Stimulated activated CD4-positive, alpha-beta T cell treated with anti-CD3 and anti-CD28 coated beads, Interleukin-4, amount 100 ng/mL, for 24 hours (primary cell): Measurements from ENCODE around the gene FZR1.
A peak's percentile ranks its signal among the peaks of the same experiment; 100 is the strongest.
"Not testable (repeated sequence)": the region's sequence is repeated elsewhere in the genome, so short reads cannot be mapped to it uniquely, and the experiment has no call there.

Experiments
- DNase-seq: peaks from one replicate; pipeline ENCODE4 v3.0.0-alpha.2; 2020

The FZR1 gene

GRCh38 chr19:3497757-3498520 lies 8.2 kb upstream of the FZR1 start:
- DNase-seq = no peak

DNA sequence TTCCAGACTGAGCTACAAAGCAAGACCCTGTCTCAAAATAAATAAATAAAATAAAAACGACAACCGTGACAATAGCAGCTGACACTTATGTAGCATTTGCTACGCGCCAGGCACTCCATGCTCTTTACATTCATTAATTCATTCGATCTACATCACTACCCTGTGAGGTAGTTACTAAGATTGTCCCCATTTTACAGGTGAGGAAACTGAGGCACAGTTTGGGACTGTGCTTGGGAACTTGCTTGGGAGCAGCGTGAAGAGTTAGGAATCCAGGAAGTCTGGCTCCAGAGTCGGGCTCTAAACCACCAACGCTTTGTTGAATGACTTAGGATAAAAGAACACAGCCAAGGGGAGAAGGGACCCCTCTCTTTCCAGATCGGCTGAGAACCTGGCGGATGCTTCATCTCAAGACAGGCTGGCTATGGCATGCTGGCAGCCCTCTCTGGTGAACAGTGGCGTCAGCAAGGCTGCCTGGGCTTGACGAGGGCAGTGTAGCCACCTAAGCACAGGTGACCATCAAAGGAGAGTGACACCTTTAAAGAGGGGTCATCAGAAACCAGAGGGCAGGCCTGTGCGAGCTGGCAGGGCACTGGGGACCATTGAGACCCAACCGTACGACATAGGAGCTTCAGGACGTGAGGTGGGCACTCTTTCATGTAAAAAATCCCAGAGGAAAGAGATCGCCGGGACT lies 6.2 kb upstream of the FZR1 start:
- no peak for DNase-seq

- peak; percentile 98 for DNase-seq
Observed at GRCh38 chr19:3500429-3501101, 5.5 kb upstream of the FZR1 start, which contains the start of gene DOHH. DOHH (minus strand) TSS chr19:3500674; CDS start chr19:3496814, 3,860 bp downstream.

- no peak for DNase-seq
Observed at GRCh38 chr19:3501780-3502179, 4.3 kb upstream of the FZR1 start.

- DNase-seq = no peak
Observed at GRCh38 chr19:3503036-3503572, 3.0 kb upstream of the FZR1 start.

DNA sequence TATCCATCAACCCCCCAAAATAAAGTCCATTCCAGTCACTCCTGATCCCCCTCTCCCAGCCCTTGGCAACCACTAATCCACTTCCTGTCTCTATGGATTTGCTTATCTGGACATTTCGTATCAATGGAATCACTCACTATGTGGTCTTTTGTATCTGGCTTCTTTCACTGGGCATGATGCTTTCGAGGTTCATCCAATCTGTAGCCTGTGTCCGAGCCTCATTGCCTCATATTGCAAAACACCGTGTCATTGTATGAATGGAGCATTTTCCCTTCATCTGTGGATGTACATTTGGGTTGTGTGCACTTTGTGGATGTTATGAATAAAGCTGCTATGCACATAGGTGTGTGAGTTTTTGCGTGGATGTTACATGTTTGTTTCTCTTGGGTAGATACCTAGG lies 1.4 kb upstream of the FZR1 start:
- DNase-seq = no peak

DNA sequence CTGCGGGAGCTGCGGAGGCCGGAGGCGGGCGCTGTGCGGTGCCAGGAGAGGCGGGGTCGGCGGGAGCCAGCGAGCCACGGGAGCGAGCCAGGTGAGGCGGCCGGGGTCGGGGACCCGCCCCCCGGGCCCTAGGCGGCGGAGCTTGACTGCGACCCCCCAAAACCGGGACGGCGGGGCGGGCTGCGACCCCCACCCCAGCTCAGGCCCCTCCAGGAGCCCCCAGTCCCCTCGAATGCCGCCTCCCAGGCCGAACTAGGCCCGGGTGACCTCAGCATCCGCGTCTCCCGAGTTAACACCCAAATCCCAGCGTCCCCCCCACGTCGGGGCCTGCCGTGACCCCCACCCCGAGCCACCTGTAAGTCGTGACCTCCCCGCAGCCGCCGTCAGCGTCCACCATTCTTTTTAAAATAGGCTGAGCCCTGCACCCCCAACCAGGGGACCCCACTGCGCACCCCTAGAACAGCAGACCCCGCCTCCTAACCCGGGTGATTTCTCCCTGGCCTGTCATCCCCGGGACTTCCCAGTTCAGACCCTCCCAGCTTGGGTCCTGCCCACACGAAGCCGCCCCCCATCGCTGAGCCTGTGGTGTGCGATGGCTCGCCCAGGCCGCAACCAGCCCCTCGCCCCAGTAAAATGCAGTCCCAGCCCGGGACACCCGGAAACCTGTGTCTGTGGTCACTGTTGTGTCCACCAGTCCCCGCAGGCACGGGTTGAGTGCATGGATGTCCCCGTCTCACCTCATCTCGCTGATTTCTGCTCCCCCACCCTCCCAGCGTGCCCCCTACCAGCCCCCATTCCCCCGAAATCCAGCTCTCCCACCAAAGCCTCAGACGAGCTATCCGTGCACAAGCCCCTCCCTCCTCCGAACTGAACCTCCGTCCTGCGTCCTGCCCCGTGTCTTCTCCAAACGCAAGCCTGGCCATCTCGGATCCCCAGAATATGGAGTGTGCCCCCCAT lies 551 bp downstream of the FZR1 start:
- DNase-seq = peak; percentile 16

GRCh38 chr19:3507371-3508120 lies 1.4 kb downstream of the FZR1 start:
- peak; percentile 41 for DNase-seq

- not testable (repeated sequence) for DNase-seq
Observed at GRCh38 chr19:3508121-3508661, 2.1 kb downstream of the FZR1 start.

GRCh38 chr19:3508771-3509535 lies 2.8 kb downstream of the FZR1 start:
- no peak for DNase-seq

DNA sequence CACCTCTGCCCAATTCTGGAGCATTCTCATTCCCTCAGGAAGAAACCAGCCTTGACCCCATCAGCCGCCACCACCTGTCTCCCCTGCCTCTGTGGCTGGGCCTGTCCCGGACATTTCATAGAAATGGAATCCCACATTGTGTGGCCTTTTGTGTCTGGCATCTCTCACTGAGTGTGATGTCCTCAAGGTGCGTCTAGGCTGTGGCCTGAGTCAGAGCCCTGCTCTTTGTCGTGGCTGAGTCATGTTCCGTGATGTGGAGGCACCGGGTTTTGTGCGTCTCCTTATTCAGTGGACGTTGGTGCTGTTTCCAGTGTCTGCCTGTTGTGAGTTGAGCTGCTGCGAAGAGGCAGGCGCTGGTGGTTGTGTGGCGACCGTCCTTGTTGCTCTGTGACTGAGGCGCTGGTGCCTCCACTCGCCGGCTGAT lies 3.5 kb downstream of the FZR1 start:
- peak; percentile 46 for DNase-seq

DNA sequence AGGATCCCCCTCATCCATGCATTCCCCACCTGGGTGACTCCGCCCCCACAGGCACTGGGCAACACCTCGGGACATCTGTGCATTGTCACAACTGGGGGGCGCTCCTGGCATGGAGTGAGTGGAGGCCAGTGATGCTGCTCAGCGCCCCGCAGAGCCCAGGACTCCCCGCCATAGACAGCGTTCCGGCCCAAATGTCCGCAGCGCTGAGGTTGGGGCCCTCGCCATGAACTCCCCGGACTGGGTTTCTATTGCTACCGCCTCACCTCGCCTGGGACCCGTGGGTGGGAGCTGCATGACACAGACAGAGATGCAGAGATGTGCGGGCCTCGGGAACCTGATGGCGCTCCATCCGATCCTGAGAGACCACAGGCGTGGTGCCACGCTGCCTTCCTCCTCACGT lies 4.6 kb downstream of the FZR1 start:
- DNase-seq = no peak

DNA sequence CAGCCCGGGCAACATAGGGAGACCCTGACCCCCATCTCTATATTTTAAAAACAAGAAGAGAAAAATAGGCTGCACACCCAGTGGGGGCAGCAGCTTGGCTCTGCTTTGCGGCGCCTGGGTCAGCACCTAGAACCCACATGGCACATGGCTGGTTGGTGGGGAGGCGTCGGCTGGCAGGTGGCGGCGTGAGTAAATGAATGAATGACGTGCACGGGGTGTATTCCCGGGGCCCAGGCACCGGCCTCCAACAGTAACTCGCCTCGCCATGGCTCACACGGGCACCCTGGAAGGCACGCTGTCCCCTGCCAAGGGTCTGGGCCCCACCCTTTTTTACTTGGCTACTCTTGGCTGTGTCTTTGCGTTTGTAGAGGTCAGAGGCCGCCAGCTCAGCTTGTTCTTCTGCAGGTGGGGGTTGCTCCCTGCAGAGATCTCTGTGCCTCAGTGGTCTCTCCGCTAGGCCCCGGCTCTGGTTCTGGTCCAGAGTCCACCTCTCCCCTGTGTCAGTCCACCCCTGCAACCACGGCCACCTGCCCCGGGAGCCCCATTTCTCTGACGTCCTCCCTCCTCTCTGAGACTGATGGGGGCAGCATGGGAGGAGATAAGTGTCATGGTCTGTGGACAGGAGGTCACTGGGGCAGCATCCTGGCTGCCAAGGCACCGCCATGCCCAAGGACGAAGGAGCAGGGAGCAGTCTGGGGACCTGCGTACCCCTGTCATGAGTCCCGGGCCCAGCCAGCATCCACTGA lies 5.6 kb downstream of the FZR1 start:
- DNase-seq = no peak

DNA sequence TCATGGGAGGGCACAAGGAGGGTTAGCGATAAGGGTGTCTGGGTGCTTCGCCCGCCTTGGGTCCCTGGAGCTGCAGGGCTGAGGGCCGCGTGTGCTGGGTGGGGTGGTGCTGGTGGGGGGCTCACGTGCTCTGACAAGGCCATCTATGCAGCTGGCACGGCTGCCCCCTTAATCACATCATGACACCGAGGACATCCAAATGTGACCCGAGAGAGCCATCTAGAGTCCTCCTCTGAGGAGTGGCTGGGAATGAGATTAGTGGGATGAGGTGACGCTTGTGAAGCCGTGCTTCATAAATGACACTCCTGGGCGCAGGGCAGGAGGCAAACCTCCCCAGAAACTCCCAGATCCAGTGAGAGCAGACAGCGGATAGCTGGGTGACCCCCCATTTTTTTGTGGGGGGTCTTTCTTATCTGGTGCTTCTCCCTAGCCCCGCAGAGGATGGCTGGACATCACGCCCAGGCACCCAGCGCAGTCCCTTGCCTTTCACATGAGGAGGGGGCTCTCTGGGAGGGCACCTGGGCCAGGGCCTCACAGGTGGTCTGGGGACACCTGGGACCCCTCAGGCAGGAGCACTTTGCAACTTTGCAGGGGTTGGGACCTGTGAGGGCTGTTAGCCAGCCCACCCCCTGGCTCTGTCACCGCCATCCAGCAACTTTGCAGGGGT lies 6.6 kb downstream of the FZR1 start:
- no peak for DNase-seq

DNA sequence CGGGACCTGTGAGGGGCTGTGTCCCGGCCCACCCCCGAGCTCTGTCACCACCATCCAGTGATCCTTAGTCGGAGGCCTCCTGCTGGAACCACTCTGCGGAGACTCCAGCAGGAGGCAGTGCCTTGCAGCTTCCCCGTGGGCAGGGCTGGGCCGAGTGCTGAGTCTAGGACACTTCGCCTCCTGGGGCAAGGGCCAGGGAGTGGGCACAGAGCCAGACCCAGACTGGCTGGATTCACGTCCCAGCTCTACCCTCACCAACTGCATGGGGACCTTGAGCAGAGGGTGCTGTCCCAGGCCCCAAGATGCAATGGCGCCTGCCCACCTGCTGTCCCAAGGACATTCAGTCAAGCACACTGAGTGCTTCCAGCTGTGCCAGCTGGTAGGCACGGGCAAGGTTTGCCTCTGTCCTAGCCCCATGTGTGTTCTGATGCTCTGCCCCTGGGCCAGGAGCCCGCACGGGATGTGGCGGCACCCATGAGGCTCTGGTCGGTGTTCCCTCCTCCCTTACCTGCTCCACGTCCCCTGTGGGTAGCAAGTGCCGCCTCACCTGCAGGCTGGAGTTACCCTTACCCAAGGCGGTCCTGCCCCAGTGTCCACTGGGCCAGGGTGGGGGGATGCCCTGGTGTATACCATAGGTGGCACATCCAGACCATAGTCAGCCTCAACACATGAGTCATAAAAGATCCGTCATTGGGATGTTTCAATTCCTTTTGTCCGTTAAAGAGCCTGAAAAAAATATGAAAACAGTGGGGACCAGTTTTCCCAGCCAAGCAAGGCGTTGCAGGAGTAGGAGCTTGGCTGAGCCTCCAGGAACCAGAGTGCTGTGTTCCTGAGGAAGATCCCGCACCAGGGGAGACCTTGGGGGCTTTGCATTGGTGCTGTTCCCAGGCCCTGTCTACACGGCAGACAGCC lies 7.4 kb downstream of the FZR1 start:
- DNase-seq = no peak

DNA sequence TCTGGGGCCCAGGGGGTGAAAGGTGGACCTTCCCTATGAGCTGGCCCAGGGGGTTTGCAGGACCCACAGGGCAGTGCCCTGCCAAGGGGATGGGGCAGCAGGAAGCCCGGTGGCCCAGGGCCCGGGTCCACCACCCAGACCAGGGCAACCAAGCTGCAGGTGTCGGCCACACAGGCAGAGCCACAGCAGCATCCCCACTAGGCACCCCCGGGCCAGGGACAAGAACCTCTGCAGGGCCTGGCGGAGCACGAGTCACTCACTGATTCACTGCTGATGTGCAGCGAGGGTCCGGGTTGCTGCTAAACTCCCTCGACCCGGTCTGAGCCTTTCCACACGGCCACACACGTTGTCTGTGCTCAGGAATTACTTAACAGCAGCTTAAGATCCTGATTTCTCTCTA lies 8.8 kb downstream of the FZR1 start:
- DNase-seq = no peak

DNA sequence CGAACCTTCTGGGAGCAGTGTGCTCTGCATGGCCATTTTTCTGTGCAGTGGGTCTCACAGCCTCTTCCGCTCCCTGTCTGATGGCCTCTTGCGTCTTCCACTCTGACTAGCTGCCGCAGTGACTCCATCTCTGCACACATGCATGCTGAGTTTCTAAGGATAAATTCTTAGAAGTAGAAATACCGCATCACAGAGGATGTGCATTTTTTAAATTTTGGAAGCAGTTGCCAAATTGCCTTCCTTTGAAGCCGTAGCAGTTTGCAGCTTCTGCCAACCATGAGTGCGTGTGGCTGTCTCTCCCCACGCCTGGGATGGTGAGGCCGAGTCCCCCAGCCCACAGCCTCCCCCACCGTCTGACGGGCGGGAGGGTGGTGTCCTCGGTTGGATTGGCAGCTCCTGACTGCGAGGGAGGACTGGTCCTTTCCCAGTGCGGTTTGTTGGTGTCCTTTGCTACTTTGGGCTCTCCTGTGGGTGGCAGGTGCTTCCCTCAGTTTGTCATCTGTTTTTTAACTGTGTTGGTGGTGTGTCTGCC lies 9.8 kb downstream of the FZR1 start:
- DNase-seq = no peak
